GM12878 (cell line): ENCODE data around the gene RSRC1.

ENCODE experiments used
- CTCF ChIP-seq, 3 experiments: IDR thresholded peaks in 2 of 3; conservative IDR thresholded peaks in 1 of 3; 2 replicates each; pipeline ENCODE4 v1.5.1; 2011; ENCODE audit warnings: low read depth in 3 of 3, low read length in 3 of 3, mild to moderate bottlenecking in 3 of 3, control low read depth in 2 of 3, moderate library complexity in 2 of 3, inconsistent platforms in 1 of 3, mixed read lengths in 1 of 3; ENCODE audit not compliant: control insufficient read depth in 2 of 3, insufficient read depth in 1 of 3; ENCODE audit errors: extremely low read depth in 1 of 3
- EGR1 ChIP-seq, 2 experiments: IDR thresholded peaks; 1 replicate in 1 of 2; 2 replicates in 1 of 2; pipeline ENCODE4 v1.6.1; 2011 to 2012; ENCODE audit warnings: low read depth in 2 of 2, low read length in 2 of 2, borderline replicate concordance in 1 of 2, mild to moderate bottlenecking in 1 of 2, moderate library complexity in 1 of 2
- ELK1 ChIP-seq: IDR thresholded peaks from 2 replicates; pipeline ENCODE4 v1.6.1; 2012; ENCODE audit warnings: low read depth, low read length, improper control_type of control experiment
- EP300 ChIP-seq, 2 experiments: fragments of 150-350 bp in 1 of 2; IDR thresholded peaks; 2 replicates each; pipeline ENCODE4 v1.6.1; 2011 to 2012; ENCODE audit warnings: low read depth in 2 of 2, low read length in 2 of 2, borderline replicate concordance in 1 of 2, improper control_type of control experiment in 1 of 2, inconsistent platforms in 1 of 2; ENCODE audit not compliant: control insufficient read depth in 1 of 2
- ETV6 ChIP-seq, 2 experiments: fragments of 450-650 bp in 1 of 2; IDR thresholded peaks in 1 of 2; conservative IDR thresholded peaks in 1 of 2; 2 replicates each; pipeline ENCODE4 v1.6.1; 2014; ENCODE audit warnings: antibody characterized with exemption in 1 of 2, borderline replicate concordance in 1 of 2, low read depth in 1 of 2, mild to moderate bottlenecking in 1 of 2, moderate library complexity in 1 of 2
- EZH2 ChIP-seq: IDR thresholded peaks from 2 replicates; pipeline ENCODE4 v1.6.1; 2012; ENCODE audit warnings: low read depth, mild to moderate bottlenecking, control low read depth, inconsistent platforms, low read length, borderline replicate concordance; ENCODE audit not compliant: control insufficient read depth
- FOXK2 ChIP-seq: fragments of 450-650 bp; IDR thresholded peaks from 2 replicates; pipeline ENCODE4 v1.6.1; 2017; ENCODE audit warnings: mild to moderate bottlenecking, moderate library complexity
- HCFC1 ChIP-seq: fragments of 150-350 bp; IDR thresholded peaks from 2 replicates; pipeline ENCODE4 v1.6.1; 2014; ENCODE audit warnings: low read length
- HDAC2 ChIP-seq: fragments of 200-600 bp; sonication (generic); IDR thresholded peaks from 2 replicates; pipeline ENCODE4 v1.6.1; 2017
- POLR2AphosphoS5 ChIP-seq: IDR thresholded peaks from 2 replicates; pipeline ENCODE4 v1.6.1; 2011; ENCODE audit warnings: mild to moderate bottlenecking, low read length, inconsistent platforms
- TAF1 ChIP-seq: IDR thresholded peaks from 2 replicates; pipeline ENCODE4 v1.6.1; 2011; ENCODE audit warnings: mild to moderate bottlenecking, low read depth, low read length, borderline replicate concordance
- ZBTB11 ChIP-seq: fragments of 450-650 bp; formaldehyde crosslinking; IDR thresholded peaks from 2 replicates; pipeline ENCODE4 v1.5.0; 2022; ENCODE audit warnings: mild to moderate bottlenecking, missing genetic modification characterization
- ZNF274 ChIP-seq: IDR thresholded peaks from one replicate; pipeline ENCODE4 v1.8.0; 2011; ENCODE audit not compliant: insufficient read length, insufficient read depth
- ZZZ3 ChIP-seq: IDR thresholded peaks from 2 replicates; pipeline ENCODE4 v1.6.1; 2011; ENCODE audit warnings: low read depth; ENCODE audit not compliant: control insufficient read depth, insufficient read length

- no peak for TF ChIP-seq ETV6 (conservative IDR thresholded peaks at IDR 0.05 in 1 of 2, IDR thresholded peaks at IDR 0.05 in 1 of 2; ENCODE audit: borderline replicate concordance in 1 of 2, low read depth in 1 of 2)
- no peak for TF ChIP-seq TAF1
- TF ChIP-seq ZBTB11 (CRISPR knock-in tag) = no peak
- TF ChIP-seq ELK1 = no peak
- TF ChIP-seq ZZZ3 = no peak
- TF ChIP-seq CTCF (IDR thresholded peaks at IDR 0.05 in 2 of 3, conservative IDR thresholded peaks at IDR 0.05 in 1 of 3; ENCODE audit: control insufficient read depth in 2 of 3, extremely low read depth in 1 of 3, insufficient read depth in 1 of 3, low read depth in 3 of 3, low read length in 3 of 3) = no peak
- no peak for TF ChIP-seq HCFC1
- TF ChIP-seq FOXK2 = no peak
- TF ChIP-seq EGR1 (IDR thresholded peaks at IDR 0.05; ENCODE audit: borderline replicate concordance in 1 of 2, low read depth in 2 of 2, low read length in 2 of 2) = no peak
- TF ChIP-seq POLR2AphosphoS5 = no peak
- TF ChIP-seq HDAC2 = no peak
- no peak for TF ChIP-seq EP300 (IDR thresholded peaks at IDR 0.05; ENCODE audit: borderline replicate concordance in 1 of 2, control insufficient read depth in 1 of 2, low read depth in 2 of 2, low read length in 2 of 2)
- no peak for TF ChIP-seq EZH2
- no peak for TF ChIP-seq ZNF274
Measured at GRCh38 chr3:158451405-158452055, 341.6 kb downstream of the RSRC1 start.
